ENCODE measurements around the gene RAB1A.

DNA sequence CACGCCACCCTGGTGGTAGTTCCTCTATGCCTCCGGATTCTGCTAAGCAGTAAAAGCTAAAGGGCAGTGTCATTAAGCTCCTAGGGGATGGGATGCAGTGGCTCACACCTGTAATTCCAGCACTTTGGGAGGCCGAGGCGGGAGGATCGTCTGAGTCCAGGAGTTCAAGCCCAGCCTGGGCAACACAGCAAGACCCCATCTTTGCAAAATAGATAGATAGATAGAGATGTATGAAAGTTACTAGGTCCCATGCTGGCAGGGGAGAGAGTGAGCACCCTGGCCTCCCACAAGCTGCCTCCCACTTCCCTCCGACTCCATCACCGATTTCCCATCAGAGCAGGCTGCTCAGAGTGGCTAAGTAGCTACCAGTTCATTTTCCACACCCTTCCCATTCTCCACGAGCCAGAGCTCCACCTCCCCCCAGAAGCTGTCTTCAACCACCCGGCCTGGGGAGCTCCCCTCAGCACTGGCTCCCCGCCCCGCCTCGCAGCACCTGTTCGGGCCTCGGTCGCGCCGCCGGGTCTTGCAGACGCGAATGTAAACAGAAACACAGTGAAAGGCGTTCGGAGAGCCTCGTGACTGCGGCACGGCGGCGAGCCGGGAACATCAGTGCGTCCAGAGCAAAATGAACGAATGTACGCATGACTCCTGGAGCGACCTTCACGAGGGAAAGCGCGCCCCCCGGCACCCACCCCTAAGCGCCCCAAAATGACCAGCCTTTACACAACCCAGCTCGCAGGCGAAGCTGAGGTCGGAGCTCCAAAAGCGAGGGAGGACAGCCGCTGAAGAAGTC is 74.3 kb downstream of the RAB1A start:
- TF ChIP-seq, protein P1, sequence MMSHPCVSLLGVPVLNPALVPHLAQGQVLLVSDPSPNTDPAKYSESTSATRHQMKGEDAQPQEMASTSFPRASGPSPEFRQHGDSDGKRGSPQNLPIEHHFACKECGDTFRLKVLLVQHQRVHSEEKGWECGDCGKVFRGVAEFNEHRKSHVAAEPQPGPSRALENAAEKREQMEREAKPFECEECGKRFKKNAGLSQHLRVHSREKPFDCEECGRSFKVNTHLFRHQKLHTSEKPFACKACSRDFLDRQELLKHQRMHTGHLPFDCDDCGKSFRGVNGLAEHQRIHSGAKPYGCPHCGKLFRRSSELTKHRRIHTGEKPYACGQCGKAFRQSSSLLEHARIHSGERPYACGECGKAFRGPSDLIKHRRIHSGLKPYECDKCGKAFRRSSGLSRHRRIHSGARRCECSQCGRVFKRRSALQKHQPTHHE (CRISPR knock-in tag; IDR thresholded peaks at IDR 0.05; ENCODE audit: borderline replicate concordance): peak; percentile 37; the same call in 1 of the 2 replicates
- peak; percentile 72; the same call in 1 of the 2 replicates for TF ChIP-seq SIN3A (IDR thresholded peaks at IDR 0.05; ENCODE audit: borderline replicate concordance, low read depth, low read length)
